ENCODE data around the gene GMDS.

The GMDS gene

DNA sequence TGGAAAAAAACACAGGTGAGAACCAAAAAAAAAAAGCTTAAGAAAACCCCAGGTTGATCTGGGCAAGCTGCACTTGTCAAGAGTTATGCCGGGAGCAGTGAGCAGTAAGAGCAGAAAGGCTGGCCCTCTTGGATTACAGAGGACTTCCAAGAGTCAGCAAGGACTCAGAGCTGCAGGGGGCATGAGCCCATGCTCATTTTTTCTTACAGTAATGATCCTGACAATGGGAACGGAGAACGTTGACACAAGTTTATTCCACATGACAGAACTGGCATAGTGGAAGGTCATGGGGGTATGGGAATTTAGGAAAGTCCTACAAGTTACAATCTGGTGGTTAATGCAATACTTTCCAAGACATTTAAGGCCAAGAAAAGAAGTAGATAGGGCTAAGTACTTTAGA, 256.6 kb downstream of the GMDS start:
- no peak for DNase-seq (ENCODE audit: low read depth in 2 of 2)

DNA sequence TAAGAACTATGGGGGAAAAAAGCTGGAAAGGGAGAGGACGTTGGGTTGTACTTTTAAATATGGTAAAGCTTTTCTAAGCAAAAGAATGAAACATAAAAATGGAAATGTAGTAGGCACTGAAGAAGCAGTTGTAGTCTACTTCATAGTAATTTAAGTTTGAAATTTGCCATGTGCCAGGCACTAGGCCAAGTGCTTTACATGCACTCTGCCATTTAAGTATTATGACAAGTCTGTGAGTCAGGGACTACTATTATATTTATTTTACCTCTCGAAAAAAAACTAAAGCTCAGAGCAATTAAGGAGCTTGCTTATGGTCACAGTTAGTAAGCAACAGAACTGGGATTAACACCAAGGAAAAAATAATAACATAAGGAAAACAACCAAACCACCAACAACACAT, 257.8 kb downstream of the GMDS start:
- no peak for DNase-seq (ENCODE audit: low read depth in 2 of 2)

DNA sequence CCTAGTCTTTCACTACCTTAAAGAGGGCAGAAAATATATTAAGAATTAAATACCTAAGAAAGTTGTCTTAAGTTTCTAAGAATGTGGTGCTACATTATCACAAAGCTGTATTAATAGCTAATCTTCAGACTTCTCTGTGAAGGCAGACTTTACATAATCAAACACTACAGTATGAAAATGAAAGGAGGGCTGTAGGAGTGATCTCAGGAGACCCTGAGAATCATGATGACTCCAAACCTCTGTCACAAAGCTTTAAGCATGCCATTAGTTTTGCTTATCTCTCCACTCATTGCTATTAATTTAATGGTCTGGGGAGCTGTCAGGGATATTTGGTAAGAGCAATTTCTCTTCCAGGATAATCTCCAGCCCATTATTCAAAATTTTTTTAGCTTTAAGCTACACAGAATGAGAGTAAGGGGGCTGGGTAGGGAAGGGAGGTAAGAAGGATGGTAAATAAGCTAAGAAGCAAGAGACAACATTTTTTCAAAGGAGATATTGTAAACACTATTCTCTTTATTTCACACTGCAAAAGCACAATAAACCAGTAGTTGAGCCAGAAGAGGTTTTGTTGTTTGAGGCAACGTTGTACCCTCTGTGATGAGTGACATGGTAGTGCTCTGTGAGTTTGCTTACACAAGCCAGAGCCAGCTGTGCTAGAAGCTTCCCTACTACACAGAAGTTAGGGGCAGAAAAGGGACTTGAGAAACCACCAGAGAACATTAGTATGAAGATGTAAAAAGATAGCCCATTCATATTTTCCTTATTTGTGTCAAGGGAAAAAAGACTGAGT, 258.8 kb downstream of the GMDS start:
- DNase-seq (ENCODE audit: low read depth in 2 of 2): no peak

DNA sequence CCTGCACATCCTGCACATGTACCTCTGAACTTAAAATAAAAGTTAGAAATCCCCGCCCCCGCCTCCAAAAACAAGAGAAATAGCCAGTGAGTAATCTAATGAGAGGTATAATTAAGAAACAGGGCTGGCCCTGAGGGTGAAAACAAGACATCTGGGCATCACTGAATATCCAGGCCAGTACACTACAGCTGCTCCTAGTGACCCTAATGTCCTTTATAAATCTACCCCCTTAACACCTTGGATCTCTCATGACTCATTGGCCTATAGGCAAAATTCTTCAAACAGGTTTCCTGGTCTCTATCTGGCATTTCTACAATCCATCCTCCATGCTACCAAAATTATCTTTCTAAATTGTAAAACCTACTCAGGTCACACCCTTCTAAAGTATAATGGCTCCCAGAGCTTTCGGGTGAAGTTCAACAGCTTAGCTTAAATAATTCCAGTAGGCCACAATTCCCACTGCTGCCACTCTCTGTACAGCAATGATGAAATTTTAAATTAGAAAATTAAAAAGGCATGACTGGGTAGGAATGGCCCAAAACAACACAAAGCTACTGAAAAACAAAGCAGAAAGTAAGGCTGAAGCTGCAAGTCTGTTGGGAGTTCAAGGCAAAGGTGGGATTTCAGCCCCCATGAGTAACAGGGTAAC, 260.9 kb downstream of the GMDS start:
- no peak for DNase-seq (ENCODE audit: low read depth in 2 of 2)

DNA sequence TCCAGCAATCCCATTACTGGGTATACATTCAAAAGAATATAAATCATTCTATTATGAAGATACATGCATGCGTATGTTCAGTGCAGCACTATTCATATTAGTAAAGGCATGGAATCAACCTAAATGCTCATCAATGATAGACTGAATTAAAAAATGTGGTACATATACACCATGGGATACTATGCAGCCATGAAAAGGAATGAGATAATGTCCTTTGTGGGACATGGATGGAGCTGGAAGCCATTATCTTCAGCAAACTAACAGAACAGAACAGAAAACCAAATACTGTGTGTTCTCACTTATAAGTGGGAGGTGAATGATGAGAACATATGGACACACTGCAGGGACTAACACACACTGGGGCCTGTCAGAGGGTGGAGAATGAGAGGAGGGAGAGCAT, 261.6 kb downstream of the GMDS start:
- no peak for DNase-seq (ENCODE audit: low read depth in 2 of 2)

DNA sequence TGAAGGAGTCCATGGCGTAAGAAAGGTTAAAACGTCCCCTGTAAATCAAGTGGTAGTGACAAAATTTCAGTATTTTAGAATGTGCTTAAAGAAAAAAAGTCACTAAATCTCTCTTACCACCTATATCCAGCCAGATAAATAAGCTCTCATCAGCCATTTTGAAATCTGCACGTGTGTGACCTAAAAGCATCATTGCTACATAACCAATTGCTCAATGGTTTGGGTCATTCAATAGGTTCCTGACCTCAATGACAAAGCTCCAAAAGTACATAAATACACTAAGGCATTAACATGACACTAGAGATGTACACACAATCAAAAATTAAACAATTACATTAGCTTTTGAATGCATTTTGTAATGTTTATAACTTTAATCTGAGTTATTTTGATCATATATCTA, 272.4 kb downstream of the GMDS start:
- DNase-seq (ENCODE audit: low read depth in 2 of 2): no peak

DNA sequence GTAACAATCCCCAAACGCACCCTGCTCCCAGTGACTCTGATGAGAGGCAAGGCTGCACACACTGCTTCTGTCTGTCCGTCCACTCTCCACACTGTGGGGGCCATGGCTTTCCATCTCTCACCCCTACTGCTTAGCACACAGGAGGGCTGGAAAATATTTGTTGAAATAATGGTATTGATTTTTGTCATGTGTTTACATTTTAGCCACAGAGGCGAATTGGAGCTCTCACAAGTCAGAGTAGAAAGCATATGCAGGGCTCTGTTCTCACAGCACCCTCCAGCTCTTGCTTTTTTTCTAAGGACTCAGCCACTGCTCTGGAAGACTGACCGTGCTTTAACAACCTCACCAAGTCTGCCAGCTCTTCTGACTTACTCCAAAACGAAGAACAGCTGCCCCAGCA, 273.8 kb downstream of the GMDS start:
- DNase-seq (ENCODE audit: low read depth in 2 of 2): no peak

DNA sequence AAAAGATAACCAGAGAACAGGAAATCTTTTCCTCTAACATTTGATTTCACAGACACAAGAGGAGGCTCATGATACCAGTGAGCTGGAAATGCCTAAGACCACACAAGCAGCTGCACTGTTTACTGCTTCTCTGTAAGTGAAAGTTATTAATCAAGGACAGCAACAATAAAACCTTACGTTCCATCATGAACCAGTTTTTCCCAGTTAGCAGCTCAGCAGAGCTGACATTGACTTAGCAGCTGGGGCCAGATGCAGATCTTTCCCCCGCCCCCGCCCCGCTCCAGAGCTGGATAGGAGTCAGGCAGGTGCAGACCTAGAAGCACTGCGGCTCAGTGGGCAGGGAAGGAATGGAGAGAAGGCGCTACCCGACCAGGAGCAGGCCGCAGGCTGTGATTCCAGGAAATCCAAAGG, 275.2 kb downstream of the GMDS start:
- no peak for DNase-seq (ENCODE audit: low read depth in 2 of 2)

DNA sequence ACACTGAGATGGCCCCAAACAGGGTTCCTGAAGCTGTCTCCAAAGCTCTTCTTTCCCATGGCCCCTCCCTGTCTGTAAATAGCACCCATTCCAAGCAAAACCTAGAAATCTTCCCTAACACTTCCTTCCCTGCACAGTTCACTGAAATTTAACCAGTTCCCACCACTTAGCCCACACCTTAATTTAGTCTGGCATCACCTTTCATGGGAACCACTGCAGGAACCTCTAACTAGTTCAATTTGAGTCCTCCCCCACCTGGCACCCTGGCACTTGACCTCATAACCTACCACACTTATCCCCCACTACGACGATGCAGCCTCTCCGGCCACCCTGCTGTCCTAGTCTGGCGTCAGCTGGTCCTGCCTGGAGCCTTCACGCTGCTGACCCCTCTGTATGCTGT, 278.7 kb downstream of the GMDS start:
- DNase-seq (ENCODE audit: low read depth in 2 of 2): no peak

DNA sequence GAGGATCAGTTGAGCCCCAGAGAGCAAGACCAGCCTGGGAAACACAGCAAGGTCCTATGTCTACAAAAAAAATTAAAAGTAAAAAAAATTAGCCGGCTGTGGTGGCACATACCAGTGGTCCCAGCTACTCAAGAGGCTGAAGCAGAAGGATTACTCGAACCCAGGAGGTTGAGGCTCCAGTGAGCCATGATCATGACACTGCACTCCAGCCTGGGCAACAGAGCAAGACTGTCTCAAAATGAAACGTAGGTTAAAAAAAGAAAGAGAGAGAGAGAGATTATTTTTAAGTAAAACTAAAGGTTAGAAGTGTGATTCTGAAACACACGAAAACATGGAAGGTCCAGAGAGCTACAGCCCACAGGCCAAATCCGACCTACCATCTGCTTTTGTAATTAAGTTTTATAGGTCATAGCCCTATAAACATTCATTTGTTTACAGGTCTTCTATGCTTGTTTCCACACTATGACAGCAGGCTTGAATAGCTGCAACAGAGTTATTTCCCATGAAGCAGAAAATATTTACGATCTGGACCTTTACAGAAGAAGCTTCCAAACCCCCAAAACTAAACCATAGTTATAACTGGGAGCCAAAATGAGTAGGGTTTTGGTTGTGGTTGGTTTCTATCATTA, 279.7 kb downstream of the GMDS start:
- no peak for DNase-seq (ENCODE audit: low read depth in 2 of 2)

DNA sequence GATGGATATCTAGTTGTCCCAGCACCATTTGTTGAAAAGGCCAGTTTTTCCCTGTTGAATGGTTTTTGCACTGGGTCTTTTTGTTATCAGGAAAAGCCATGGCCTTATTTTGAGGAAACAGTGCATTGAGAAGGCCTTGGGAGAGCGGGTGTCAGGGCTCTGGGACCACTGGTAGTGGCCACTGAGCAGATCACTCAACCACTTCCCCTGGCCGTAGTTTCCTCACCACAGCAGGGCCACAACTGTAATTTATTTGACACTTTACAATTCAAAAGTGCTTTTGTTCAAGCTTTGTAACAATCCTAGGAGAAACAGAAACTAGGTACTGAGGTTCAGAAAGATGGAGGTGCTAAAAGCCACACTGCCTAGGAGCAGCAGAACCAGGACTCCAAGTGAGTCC, 281.8 kb downstream of the GMDS start:
- DNase-seq (ENCODE audit: low read depth in 2 of 2): no peak

DNA sequence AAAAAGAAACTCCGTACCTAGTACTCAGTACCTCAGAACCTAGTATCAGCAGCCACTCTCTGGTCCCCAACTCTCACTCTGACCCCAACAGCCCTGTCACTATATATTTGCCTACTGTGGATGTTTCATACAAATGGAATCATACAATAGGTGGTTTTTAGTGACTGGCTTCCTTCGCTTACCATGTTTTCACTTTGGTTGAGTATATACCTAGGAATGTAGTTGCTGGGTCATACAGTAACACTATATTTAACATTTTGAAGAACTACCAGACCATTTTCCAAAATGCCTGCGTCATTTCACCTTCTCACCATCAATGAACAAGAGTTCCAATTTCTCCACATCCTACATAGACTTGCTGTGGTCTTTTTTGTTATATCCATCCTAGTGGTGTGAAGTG, 283.2 kb downstream of the GMDS start:
- no peak for DNase-seq (ENCODE audit: low read depth in 2 of 2)

DNA sequence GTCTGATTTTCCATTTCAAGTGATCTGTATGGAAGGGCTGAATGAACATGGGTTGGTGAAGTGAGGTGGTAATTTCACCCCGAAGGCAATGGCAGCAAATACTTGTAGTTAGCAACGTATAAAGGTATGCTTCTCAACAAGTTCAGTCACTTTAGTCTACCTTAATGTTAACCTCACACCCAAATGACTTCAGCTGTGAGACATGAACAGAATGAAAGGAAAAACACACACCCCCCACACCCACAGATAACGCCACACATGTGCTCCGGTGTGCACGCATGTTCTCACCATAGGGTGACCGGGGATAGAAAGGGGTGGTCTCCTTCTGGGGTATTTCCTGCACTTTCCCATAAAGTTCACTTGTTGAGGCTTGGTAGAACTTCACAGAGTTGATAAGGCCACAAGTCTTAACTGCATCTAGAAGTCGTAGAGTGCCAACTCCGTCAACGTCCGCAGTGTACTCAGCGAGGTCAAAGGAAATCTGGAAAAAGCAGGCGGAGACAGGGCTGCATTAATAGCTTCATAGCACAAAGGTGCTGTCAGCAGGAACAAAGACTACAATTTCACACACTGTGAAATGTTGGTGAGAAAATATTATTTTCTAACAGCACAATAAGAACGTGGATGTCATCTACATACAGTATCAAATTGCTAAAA, 284.8 kb downstream of the GMDS start:
- no peak for DNase-seq (ENCODE audit: low read depth in 2 of 2)

DNA sequence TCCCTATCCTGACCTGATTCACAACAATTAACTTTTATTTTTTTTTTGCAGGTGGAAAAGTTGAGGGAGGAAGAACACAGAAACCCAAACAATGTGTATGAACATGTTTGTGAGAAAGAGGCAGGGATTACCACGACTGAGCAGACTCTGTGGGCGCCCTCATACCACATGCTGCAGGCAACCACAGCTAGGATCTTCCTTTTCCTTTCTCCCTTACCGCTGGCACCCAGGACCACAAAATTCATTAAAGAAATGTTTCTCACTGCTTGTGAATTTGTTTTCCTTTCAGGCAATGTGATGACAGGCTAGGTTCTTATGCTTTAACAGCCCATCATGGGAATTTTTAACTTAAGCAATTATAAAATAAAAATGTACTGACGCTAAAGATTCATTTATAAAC, 287.1 kb downstream of the GMDS start:
- DNase-seq (ENCODE audit: low read depth in 2 of 2): no peak

DNA sequence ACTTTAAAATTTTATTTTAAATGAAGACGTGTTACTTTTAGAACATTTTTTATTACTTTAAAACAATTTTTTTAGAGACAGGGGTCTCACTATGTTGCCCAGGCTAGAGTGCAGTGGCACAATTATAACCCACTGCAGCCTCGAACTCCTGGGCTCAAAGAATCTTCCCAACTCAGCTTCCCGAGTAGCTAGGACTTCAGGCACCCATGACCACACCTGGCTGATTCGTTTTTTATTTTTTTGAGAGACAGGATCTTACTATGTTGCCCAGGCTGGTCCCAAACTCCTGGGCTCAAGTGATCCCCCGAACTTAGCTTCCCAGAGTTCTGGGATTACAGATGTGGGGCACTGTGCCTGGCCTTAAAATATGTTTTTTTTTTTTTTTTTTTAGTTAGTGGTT, 287.7 kb downstream of the GMDS start:
- no peak for DNase-seq (ENCODE audit: low read depth in 2 of 2)

DNA sequence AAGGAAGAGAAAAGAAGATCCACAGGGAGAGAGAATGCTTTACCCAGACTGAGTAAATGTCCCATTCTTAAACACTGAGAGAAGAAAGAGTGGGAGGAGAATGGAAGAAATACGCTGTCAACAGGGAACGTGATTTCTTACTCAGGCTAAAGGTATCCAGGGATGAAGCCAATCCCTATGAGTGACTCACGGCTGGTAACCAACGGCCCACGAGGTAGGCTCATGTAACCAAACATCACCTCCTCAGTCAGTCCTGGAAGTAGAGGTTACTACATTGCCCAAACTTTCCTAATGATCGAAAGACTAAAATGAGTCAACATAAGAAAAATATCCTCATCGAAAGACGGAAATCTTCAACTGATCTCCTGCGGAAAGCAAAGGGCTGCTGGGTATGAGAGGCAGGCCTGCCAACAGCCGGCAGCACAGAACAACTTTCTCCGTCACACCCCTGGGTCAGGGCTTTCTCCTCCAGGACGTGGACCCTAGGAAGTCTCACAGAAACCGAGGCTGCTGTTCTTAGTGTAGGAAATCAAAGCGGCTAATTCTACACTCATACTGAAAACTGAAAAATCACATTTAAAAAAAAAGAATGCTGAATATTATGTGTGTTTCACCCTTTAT, 292.6 kb downstream of the GMDS start:
- no peak for DNase-seq (ENCODE audit: low read depth in 2 of 2)

DNA sequence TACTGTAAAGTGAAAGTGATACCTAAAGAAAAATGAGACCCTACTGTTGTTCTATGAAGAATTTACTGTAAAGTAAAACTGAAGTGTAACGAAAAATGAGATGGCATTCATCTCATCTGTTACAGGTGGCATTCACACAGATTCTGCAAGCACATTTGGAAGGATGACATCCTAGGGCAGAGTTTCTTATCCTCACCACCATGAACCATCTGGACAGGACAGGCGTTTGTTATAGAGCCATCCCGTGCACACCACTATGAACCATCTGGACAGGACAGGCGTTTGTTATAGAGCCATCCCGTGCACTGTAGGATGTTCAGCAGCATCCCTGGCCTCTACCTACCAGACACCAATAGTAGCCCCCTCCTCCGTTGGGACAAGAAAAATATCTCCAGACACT, 294.8 kb downstream of the GMDS start:
- no peak for DNase-seq (ENCODE audit: low read depth in 2 of 2)

DNA sequence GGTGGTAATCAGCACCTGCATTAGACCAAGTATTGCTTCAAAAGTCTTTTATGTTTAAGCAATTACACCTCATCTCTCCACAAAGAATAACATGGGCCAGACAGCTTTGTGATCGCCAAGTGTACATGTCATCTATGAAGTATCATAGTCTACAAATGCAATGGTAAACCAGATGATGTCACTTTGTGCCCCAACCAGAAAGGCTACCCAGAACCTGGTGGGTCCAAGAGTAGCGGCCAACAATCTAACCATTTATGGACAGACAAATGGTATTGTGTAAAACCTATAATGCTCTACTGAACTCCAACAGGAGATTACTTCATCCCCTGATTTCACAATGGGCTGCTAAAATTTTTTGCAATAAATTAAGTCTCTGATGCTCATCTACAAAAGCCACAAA, 295.9 kb downstream of the GMDS start:
- no peak for DNase-seq (ENCODE audit: low read depth in 2 of 2)

DNA sequence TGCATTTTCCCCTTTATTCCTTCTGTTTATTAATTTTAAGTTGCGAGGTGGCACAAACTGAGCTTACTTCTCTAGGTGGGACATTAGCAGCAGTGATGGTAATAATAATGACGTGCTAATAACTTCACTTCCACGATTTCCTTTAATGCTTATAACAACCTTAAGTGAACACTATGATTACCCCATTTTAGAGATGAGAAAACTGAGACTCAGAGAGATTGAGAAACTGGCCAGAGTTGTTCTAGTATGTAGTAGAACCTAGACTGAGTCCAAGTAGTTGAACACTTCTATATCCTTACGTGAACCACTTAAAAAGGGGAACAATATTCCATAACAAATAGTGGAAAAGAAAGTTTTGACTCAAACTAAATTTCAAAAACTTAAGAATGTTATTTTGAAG, 297.5 kb downstream of the GMDS start:
- no peak for DNase-seq (ENCODE audit: low read depth in 2 of 2)

DNA sequence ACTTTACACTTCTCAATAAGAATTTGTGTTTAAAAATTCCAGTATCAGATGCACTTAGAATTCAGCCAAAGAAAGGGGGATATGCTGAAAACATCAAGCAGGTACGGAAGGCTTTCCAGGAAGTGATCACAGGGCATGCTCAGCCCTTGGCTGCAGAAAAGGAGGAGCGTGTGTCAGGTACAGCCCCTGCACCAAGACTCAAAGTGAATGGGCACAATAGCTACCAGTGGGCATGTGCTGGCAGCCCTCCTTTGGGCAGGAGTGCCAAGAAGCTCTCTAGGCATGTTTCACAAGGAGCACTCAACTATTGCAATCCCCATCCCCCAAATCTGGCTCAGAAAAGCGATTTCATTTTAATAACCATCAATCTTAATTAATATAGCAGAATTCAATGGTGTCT, 298.8 kb downstream of the GMDS start:
- no peak for DNase-seq (ENCODE audit: low read depth in 2 of 2)

DNA sequence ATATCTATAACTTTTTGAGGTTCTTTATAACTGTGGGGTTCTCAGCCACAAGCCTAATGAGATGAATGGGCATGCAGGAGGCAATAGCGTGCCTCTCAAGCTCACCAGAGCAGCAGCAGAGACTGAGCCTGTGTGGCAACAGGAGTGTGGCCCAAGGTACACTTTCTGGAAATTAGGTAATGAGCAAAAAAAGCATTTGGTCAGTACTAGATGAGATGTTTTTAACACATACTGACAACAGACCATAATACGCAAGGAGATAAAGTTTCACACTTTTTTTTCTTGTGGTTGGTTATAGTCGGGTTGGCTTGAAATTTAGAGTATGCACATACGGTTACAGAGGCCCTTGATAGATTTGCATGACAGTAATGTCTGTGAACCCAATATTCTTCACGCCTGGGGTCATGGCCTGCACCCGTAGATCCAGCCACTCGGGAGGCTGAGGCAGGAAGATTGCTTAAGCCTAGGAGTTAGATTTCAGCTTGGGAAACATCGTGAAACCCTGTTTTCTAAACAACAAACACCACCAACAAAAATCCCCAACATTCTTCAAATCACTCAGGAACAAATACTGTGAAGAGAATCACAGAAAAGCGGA, 300.1 kb downstream of the GMDS start:
- no peak for DNase-seq (ENCODE audit: low read depth in 2 of 2)

DNA sequence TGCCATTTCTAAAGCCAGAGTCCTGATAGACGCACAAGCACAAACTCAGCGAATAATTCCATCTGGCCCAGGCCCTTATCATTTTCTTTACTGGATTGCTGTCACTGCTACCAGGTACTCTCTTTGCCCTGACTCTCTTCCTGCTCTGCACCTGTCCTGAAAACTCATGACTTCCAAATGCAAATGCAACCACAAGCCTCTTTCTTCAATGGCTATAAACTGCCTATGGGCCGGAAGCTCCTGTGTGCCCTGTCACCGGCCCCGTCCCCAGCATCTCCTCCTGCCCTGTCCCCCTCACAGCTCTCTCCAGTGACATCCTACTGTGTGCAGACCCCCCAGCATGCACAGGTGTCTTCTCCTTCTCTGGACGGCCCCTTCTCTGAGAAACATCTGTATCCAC, 302.6 kb downstream of the GMDS start:
- DNase-seq (ENCODE audit: low read depth in 2 of 2): no peak

Measured in stimulated activated CD4-positive, alpha-beta T cell treated with anti-CD3 and anti-CD28 coated beads, Interleukin-12 subunit alpha, Interleukin-12 subunit beta, amount 100 ng/mL, for 24 hours (primary cell).